Stromal cell of bone marrow (primary cell): Measurements from ENCODE around the gene PCLO.
"Not testable (repeated sequence)": the region's sequence is repeated elsewhere in the genome, so short reads cannot be mapped to it uniquely, and the experiment has no call there.

Source experiments
- DNase-seq: peaks from one replicate; pipeline ENCODE4 v3.0.0-alpha.2; 2012; ENCODE audit warnings: low read depth

PCLO gene

GRCh38 chr7:83141927-83142326 lies 20.8 kb downstream of the PCLO start:
- DNase-seq: no peak

GRCh38 chr7:83130623-83131545 lies 31.8 kb downstream of the PCLO start:
- no peak for DNase-seq

GRCh38 chr7:83130191-83130590 lies 32.5 kb downstream of the PCLO start:
- DNase-seq: no peak

- DNase-seq: no peak
Observed at GRCh38 chr7:83119494-83119893, 43.2 kb downstream of the PCLO start.

GRCh38 chr7:83119026-83119382 lies 43.7 kb downstream of the PCLO start:
- no peak for DNase-seq

GRCh38 chr7:83118347-83119025 lies 44.2 kb downstream of the PCLO start:
- no peak for DNase-seq

- no peak for DNase-seq
Observed at GRCh38 chr7:83117466-83117865, 45.2 kb downstream of the PCLO start.

GRCh38 chr7:83111391-83111790 lies 51.3 kb downstream of the PCLO start:
- DNase-seq: no peak

GRCh38 chr7:83109352-83109751 lies 53.3 kb downstream of the PCLO start:
- DNase-seq: no peak

- no peak for DNase-seq
Observed at GRCh38 chr7:83105948-83106347, 56.7 kb downstream of the PCLO start.

- DNase-seq: no peak
Observed at GRCh38 chr7:83105063-83105462, 57.6 kb downstream of the PCLO start.

- no peak for DNase-seq
Observed at GRCh38 chr7:83101530-83101929, 61.2 kb downstream of the PCLO start.

GRCh38 chr7:83096065-83096580 lies 66.6 kb downstream of the PCLO start:
- DNase-seq: no peak

- no peak for DNase-seq
Observed at GRCh38 chr7:83085299-83085698, 77.4 kb downstream of the PCLO start.

- not testable (repeated sequence) for DNase-seq
Observed at GRCh38 chr7:83079879-83080278, 82.8 kb downstream of the PCLO start.

GRCh38 chr7:83077328-83077727 lies 85.4 kb downstream of the PCLO start:
- DNase-seq: no peak

- no peak for DNase-seq
Observed at GRCh38 chr7:83072576-83073517, 89.8 kb downstream of the PCLO start.

- no peak for DNase-seq
Observed at GRCh38 chr7:83065714-83066113, 97.0 kb downstream of the PCLO start.

- no peak for DNase-seq
Observed at GRCh38 chr7:83060218-83060617, 102.5 kb downstream of the PCLO start.

GRCh38 chr7:83058667-83059066 lies 104.0 kb downstream of the PCLO start:
- no peak for DNase-seq

GRCh38 chr7:83055197-83055596 lies 107.5 kb downstream of the PCLO start:
- DNase-seq: no peak

- DNase-seq: no peak
Observed at GRCh38 chr7:83054472-83054871, 108.2 kb downstream of the PCLO start.
